ENCODE results near the gene PKD1L1.

Gene PKD1L1

DNA sequence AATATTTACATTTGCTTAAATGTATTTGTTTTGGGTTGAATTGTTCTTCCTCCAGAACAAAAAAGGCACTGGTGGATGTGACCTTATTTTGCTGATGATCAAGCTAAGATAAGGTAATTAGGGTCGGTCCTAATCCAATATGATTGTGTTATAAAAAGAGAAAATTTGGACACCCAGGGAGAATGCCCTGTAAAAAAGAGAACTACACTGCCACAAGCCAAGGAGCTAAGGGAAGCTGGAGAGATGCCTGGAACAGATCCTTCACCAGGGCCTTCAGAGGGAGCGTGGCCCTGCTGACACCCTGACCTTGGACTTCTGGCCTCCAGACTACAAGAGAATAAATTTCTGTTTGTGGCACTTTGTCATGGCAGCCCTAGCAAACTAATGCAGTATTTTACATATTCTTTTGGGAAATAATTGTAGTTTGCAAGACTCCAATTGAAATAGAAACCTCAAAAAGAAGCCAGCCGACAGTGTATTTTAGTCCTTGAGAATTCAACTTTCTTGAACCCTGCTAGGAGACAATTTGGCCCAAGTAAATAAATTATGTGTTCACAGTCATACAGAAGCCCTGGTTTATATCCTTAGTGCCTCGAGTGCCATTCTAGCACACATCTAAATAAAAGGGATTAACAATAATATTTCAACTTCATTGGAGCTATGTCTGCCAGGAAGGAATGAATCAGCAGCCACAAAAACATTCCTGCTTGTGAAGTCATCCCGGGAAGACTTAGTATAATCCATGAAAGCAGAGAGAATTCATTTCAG, 164.6 kb downstream of the PKD1L1 start (continued):
- TF ChIP-seq ARNTL (CRISPR knock-in tag; IDR thresholded peaks at IDR 0.05; ENCODE audit: borderline replicate concordance, low read depth) = peak; percentile 61; the same call in 1 of the 2 replicates
- TF ChIP-seq ESRRG (CRISPR knock-in tag; IDR thresholded peaks at IDR 0.05) = peak; percentile 34; the same call in 1 of the 2 replicates
- no peak; the same call in 1 of the 2 replicates for TF ChIP-seq ZNF8 (CRISPR knock-in tag; IDR thresholded peaks at IDR 0.05)
- peak; percentile 98 for TF ChIP-seq ZC3H10 (CRISPR knock-in tag; IDR thresholded peaks at IDR 0.05)
- TF ChIP-seq OSR1 (CRISPR knock-in tag; IDR thresholded peaks at IDR 0.05) = no peak
- no peak for TF ChIP-seq ZFP30 (CRISPR knock-in tag; IDR thresholded peaks at IDR 0.05)
- TF ChIP-seq CSDC2 (CRISPR knock-in tag; IDR thresholded peaks at IDR 0.05) = peak; percentile 91
- TF ChIP-seq ISL1 (CRISPR knock-in tag; IDR thresholded peaks at IDR 0.05) = peak; percentile 98
- TF ChIP-seq, protein P1, sequence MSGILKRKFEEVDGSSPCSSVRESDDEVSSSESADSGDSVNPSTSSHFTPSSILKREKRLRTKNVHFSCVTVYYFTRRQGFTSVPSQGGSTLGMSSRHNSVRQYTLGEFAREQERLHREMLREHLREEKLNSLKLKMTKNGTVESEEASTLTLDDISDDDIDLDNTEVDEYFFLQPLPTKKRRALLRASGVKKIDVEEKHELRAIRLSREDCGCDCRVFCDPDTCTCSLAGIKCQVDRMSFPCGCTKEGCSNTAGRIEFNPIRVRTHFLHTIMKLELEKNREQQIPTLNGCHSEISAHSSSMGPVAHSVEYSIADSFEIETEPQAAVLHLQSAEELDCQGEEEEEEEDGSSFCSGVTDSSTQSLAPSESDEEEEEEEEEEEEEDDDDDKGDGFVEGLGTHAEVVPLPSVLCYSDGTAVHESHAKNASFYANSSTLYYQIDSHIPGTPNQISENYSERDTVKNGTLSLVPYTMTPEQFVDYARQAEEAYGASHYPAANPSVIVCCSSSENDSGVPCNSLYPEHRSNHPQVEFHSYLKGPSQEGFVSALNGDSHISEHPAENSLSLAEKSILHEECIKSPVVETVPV (CRISPR knock-in tag; IDR thresholded peaks at IDR 0.05) = no peak; the same call in 1 of the 2 replicates
- TF ChIP-seq ZNF565 (CRISPR knock-in tag; conservative IDR thresholded peaks at IDR 0.05; ENCODE audit: low read depth) = peak; percentile 4; the same call in 1 of the 2 replicates

DNA sequence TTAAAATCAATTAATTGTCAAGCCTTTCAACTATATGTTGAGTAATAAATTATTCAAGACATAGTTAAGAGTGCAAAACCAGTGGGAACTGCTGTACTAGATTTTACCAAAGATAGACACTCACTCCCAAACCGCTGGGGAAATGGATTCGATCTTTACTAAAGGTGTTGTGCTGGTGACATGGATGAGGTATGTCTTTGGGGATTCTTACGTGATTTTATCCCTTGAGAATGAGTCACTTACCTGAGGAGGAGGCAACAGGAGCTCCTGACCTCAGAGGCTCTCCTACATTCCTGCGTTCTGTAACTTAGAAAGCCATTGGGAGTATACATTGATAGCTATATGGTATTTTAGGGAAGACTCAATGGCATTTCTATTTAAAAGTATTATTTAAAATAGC, 165.5 kb downstream of the PKD1L1 start:
- no peak for ATAC-seq

DNA sequence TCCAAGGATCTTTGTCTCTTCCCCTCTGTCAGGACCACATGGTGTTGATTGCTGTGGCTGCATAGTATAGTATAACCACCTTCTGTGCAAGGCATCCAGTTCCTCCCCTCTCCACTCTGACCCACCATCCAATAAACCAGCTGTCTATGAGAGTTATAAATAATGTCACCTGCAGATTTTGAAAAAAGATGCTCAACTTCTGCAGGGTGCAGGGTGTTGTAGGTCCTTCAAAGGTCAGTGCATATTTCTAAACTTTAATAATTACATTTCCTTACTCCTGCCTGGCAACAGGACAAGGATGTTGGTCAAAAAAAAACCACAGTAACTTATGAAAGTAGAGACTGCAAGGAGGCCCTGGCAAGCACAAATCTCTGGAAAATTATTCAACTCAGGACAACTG, 166.2 kb downstream of the PKD1L1 start:
- peak; percentile 4; the same call in 2 of the 3 replicates for ATAC-seq
- TF ChIP-seq ZNF8 (CRISPR knock-in tag; IDR thresholded peaks at IDR 0.05) (no peak), ARNTL (CRISPR knock-in tag; IDR thresholded peaks at IDR 0.05; ENCODE audit: borderline replicate concordance, low read depth) (no peak), PPARA (CRISPR knock-in tag; IDR thresholded peaks at IDR 0.05; ENCODE audit: borderline replicate concordance) (no peak), ISL1 (CRISPR knock-in tag; IDR thresholded peaks at IDR 0.05) (peak; percentile 59), ESRRG (CRISPR knock-in tag; IDR thresholded peaks at IDR 0.05) (no peak), ZFP3 (CRISPR knock-in tag; IDR thresholded peaks at IDR 0.05) (0 out of 2 replicates have a peak, but pooled peaks have one; percentile 20), ZC3H10 (CRISPR knock-in tag; IDR thresholded peaks at IDR 0.05) (no peak), ZFP30 (CRISPR knock-in tag; IDR thresholded peaks at IDR 0.05) (no peak), BACH2 (CRISPR knock-in tag; IDR thresholded peaks at IDR 0.05; ENCODE audit: borderline replicate concordance) (no peak), TCF4 (CRISPR knock-in tag; IDR thresholded peaks at IDR 0.05; ENCODE audit: borderline replicate concordance) (no peak), CSDC2 (CRISPR knock-in tag; IDR thresholded peaks at IDR 0.05) (peak; percentile 90)
- TF ChIP-seq, protein P2, sequence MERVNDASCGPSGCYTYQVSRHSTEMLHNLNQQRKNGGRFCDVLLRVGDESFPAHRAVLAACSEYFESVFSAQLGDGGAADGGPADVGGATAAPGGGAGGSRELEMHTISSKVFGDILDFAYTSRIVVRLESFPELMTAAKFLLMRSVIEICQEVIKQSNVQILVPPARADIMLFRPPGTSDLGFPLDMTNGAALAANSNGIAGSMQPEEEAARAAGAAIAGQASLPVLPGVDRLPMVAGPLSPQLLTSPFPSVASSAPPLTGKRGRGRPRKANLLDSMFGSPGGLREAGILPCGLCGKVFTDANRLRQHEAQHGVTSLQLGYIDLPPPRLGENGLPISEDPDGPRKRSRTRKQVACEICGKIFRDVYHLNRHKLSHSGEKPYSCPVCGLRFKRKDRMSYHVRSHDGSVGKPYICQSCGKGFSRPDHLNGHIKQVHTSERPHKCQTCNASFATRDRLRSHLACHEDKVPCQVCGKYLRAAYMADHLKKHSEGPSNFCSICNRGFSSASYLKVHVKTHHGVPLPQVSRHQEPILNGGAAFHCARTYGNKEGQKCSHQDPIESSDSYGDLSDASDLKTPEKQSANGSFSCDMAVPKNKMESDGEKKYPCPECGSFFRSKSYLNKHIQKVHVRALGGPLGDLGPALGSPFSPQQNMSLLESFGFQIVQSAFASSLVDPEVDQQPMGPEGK (CRISPR knock-in tag; IDR thresholded peaks at IDR 0.05; ENCODE audit: borderline replicate concordance) = peak; percentile 76; the same call in 1 of the 2 replicates

More for the DNA sequence above, 165.5 kb downstream of the PKD1L1 start:
- no peak for TF ChIP-seq PPARA (CRISPR knock-in tag; IDR thresholded peaks at IDR 0.05; ENCODE audit: borderline replicate concordance)
- TF ChIP-seq, protein P2 (CRISPR knock-in tag; IDR thresholded peaks at IDR 0.05; ENCODE audit: borderline replicate concordance) = peak; percentile 60; the same call in 1 of the 2 replicates
- TF ChIP-seq ZNF70 (CRISPR knock-in tag; IDR thresholded peaks at IDR 0.05) = no peak
- TF ChIP-seq ZFP30 (CRISPR knock-in tag; IDR thresholded peaks at IDR 0.05) = no peak
- TF ChIP-seq ZC3H10 (CRISPR knock-in tag; IDR thresholded peaks at IDR 0.05) = no peak
- no peak for TF ChIP-seq SNAI2 (CRISPR knock-in tag; IDR thresholded peaks at IDR 0.05)
- TF ChIP-seq, protein P1 (CRISPR knock-in tag; IDR thresholded peaks at IDR 0.05) = no peak
- no peak for TF ChIP-seq ISL1 (CRISPR knock-in tag; IDR thresholded peaks at IDR 0.05)
- TF ChIP-seq BACH2 (CRISPR knock-in tag; IDR thresholded peaks at IDR 0.05; ENCODE audit: borderline replicate concordance) = no peak
- 0 out of 2 replicates have a peak, but pooled peaks have one; percentile 36 for TF ChIP-seq ZNF8 (CRISPR knock-in tag; IDR thresholded peaks at IDR 0.05)
- TF ChIP-seq CSDC2 (CRISPR knock-in tag; IDR thresholded peaks at IDR 0.05) = peak; percentile 76; the same call in 1 of the 2 replicates
- TF ChIP-seq RARB (CRISPR knock-in tag; IDR thresholded peaks at IDR 0.05) = no peak
- TF ChIP-seq ESRRG (CRISPR knock-in tag; IDR thresholded peaks at IDR 0.05) = no peak
- no peak for TF ChIP-seq TCF4 (CRISPR knock-in tag; IDR thresholded peaks at IDR 0.05; ENCODE audit: borderline replicate concordance)
- TF ChIP-seq, protein P3, sequence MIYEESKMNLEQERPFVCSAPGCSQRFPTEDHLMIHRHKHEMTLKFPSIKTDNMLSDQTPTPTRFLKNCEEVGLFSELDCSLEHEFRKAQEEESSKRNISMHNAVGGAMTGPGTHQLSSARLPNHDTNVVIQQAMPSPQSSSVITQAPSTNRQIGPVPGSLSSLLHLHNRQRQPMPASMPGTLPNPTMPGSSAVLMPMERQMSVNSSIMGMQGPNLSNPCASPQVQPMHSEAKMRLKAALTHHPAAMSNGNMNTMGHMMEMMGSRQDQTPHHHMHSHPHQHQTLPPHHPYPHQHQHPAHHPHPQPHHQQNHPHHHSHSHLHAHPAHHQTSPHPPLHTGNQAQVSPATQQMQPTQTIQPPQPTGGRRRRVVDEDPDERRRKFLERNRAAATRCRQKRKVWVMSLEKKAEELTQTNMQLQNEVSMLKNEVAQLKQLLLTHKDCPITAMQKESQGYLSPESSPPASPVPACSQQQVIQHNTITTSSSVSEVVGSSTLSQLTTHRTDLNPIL (CRISPR knock-in tag; IDR thresholded peaks at IDR 0.05; ENCODE audit: low read depth) = peak; percentile 42; the same call in 1 of the 2 replicates
- no peak for TF ChIP-seq GLIS3 (CRISPR knock-in tag; IDR thresholded peaks at IDR 0.05)
- TF ChIP-seq, protein P4, sequence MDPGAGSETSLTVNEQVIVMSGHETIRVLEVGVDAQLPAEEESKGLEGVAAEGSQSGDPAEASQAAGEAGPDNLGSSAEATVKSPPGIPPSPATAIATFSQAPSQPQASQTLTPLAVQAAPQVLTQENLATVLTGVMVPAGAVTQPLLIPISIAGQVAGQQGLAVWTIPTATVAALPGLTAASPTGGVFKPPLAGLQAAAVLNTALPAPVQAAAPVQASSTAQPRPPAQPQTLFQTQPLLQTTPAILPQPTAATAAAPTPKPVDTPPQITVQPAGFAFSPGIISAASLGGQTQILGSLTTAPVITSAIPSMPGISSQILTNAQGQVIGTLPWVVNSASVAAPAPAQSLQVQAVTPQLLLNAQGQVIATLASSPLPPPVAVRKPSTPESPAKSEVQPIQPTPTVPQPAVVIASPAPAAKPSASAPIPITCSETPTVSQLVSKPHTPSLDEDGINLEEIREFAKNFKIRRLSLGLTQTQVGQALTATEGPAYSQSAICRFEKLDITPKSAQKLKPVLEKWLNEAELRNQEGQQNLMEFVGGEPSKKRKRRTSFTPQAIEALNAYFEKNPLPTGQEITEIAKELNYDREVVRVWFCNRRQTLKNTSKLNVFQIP (CRISPR knock-in tag; IDR thresholded peaks at IDR 0.05; ENCODE audit: borderline replicate concordance, low read depth) = no peak
- TF ChIP-seq TOX (CRISPR knock-in tag; IDR thresholded peaks at IDR 0.05; ENCODE audit: borderline replicate concordance) = no peak
